SK-N-SH treated with all-trans-retinoic acid at 6 μM for 48 hours (cell line): ENCODE measurements around the gene TANGO2.

Experiments used
- ATAC-seq: fragments of 200-7000 bp; cut with Tn5 transposase; 3 replicates; pipeline ENCODE4 v1.9.1; 2020; ENCODE audit warnings: mild to moderate bottlenecking, moderate library complexity
- ARNTL ChIP-seq: fragments of 450-650 bp; formaldehyde crosslinking; IDR thresholded peaks from 2 replicates; pipeline ENCODE4 v1.5.0; 2020; ENCODE audit warnings: low read depth, mild to moderate bottlenecking, moderate library complexity, borderline replicate concordance
- BACH2 ChIP-seq: fragments of 250-450 bp; sonication (Bioruptor Pico); IDR thresholded peaks from 2 replicates; pipeline ENCODE4 v1.9.0; 2021; ENCODE audit warnings: mild to moderate bottlenecking, borderline replicate concordance
- CREB5 ChIP-seq: fragments of 250-450 bp; sonication (Bioruptor Pico); IDR thresholded peaks from 2 replicates; pipeline ENCODE4 v1.5.1; 2020; ENCODE audit warnings: low read depth, mild to moderate bottlenecking, moderate library complexity
- CSDC2 ChIP-seq: fragments of 250-450 bp; sonication (Bioruptor Pico); IDR thresholded peaks from 2 replicates; pipeline ENCODE4 v1.5.0; 2020; ENCODE audit warnings: mild to moderate bottlenecking, moderate library complexity
- CSRNP3 ChIP-seq: fragments of 250-450 bp; sonication (Bioruptor Pico); IDR thresholded peaks from 2 replicates; pipeline ENCODE4 v1.5.1; 2021; ENCODE audit warnings: mild to moderate bottlenecking, moderate library complexity
- ESRRG ChIP-seq: fragments of 250-450 bp; sonication (Bioruptor Pico); IDR thresholded peaks from 2 replicates; pipeline ENCODE4 v1.6.1; 2021; ENCODE audit warnings: mild to moderate bottlenecking
- GLIS3 ChIP-seq: fragments of 250-450 bp; sonication (Bioruptor Pico); IDR thresholded peaks from 2 replicates; pipeline ENCODE4 v1.5.0; 2020; ENCODE audit warnings: mild to moderate bottlenecking, moderate library complexity
- ISL1 ChIP-seq: fragments of 250-450 bp; sonication (Bioruptor Pico); IDR thresholded peaks from 2 replicates; pipeline ENCODE4 v2.1.2; 2022; ENCODE audit warnings: mild to moderate bottlenecking, moderate library complexity
- OSR1 ChIP-seq: fragments of 250-450 bp; sonication (Bioruptor Pico); IDR thresholded peaks from 2 replicates; pipeline ENCODE4 v1.8.0; 2022; ENCODE audit warnings: moderate library complexity, mild to moderate bottlenecking, inconsistent platforms
- PPARA ChIP-seq: fragments of 250-450 bp; sonication (Bioruptor Pico); IDR thresholded peaks from 2 replicates; pipeline ENCODE4 v1.5.0; 2020; ENCODE audit warnings: mild to moderate bottlenecking, borderline replicate concordance
- RARB ChIP-seq: fragments of 250-450 bp; sonication (Bioruptor Pico); IDR thresholded peaks from 2 replicates; pipeline ENCODE4 v1.8.0; 2021; ENCODE audit warnings: mild to moderate bottlenecking, moderate library complexity
- SNAI2 ChIP-seq: fragments of 250-450 bp; sonication (Bioruptor Pico); IDR thresholded peaks from 2 replicates; pipeline ENCODE4 v1.5.0; 2020; ENCODE audit warnings: mild to moderate bottlenecking, moderate library complexity
- TOX ChIP-seq: fragments of 250-450 bp; sonication (Bioruptor Pico); IDR thresholded peaks from 2 replicates; pipeline ENCODE4 v1.8.0; 2021; ENCODE audit warnings: mild to moderate bottlenecking, moderate library complexity, borderline replicate concordance
- TSHZ2 ChIP-seq: fragments of 250-450 bp; sonication (Bioruptor Pico); IDR thresholded peaks from 2 replicates; pipeline ENCODE4 v1.5.0; 2020; ENCODE audit warnings: mild to moderate bottlenecking, moderate library complexity
- ZC3H10 ChIP-seq: fragments of 250-450 bp; sonication (Bioruptor Pico); IDR thresholded peaks from 2 replicates; pipeline ENCODE4 v1.5.1; 2021; ENCODE audit warnings: mild to moderate bottlenecking, moderate library complexity
- ZFP3 ChIP-seq: fragments of 250-450 bp; sonication (Bioruptor Pico); IDR thresholded peaks from 2 replicates; pipeline ENCODE4 v1.5.0; 2020; ENCODE audit warnings: mild to moderate bottlenecking, moderate library complexity
- ZFP30 ChIP-seq: fragments of 450-650 bp; formaldehyde crosslinking; IDR thresholded peaks from 2 replicates; pipeline ENCODE4 v1.5.0; 2022; ENCODE audit warnings: mild to moderate bottlenecking, moderate library complexity
- ZNF565 ChIP-seq: fragments of 450-650 bp; formaldehyde crosslinking; conservative IDR thresholded peaks from 2 replicates; pipeline ENCODE4 v1.5.0; 2020; ENCODE audit warnings: low read depth, mild to moderate bottlenecking, moderate library complexity
- ZNF70 ChIP-seq: fragments of 450-650 bp; formaldehyde crosslinking; IDR thresholded peaks from 2 replicates; pipeline ENCODE4 v1.5.0; 2020; ENCODE audit warnings: mild to moderate bottlenecking, moderate library complexity
- ZNF8 ChIP-seq: fragments of 450-650 bp; formaldehyde crosslinking; IDR thresholded peaks from 2 replicates; pipeline ENCODE4 v1.5.0; 2020; ENCODE audit warnings: mild to moderate bottlenecking, moderate library complexity
- TF ChIP-seq, protein P1 (sequence below): fragments of 250-450 bp; sonication (Bioruptor Pico); IDR thresholded peaks from 2 replicates; pipeline ENCODE4 v1.8.0; 2020; ENCODE audit warnings: mild to moderate bottlenecking, moderate library complexity, borderline replicate concordance
- TF ChIP-seq, protein P2 (sequence below): fragments of 250-450 bp; sonication (Bioruptor Pico); IDR thresholded peaks from 2 replicates; pipeline ENCODE4 v1.8.0; 2021; ENCODE audit warnings: low read depth, mild to moderate bottlenecking, moderate library complexity, borderline replicate concordance

The TANGO2 gene

GRCh38 chr22:20002636-20003035 lies 18.3 kb upstream of the TANGO2 start:
- TF ChIP-seq CREB5 (no peak), ZFP30 (no peak), TOX (no peak), SNAI2 (no peak), OSR1 (no peak), ARNTL (no peak), BACH2 (CRISPR knock-in tag) (no peak), CSDC2 (no peak)
- ATAC-seq = no peak

GRCh38 chr22:20003304-20003703 lies 17.6 kb upstream of the TANGO2 start:
- TF ChIP-seq GLIS3 (CRISPR knock-in tag) = no peak
- no peak for TF ChIP-seq ZFP30
- no peak for TF ChIP-seq RARB (CRISPR knock-in tag)
- TF ChIP-seq ZFP3 (CRISPR knock-in tag) = no peak
- no peak for TF ChIP-seq ZNF70 (CRISPR knock-in tag)
- TF ChIP-seq ESRRG (CRISPR knock-in tag) = no peak
- no peak for TF ChIP-seq CSDC2
- no peak for TF ChIP-seq PPARA
- TF ChIP-seq, all 23 proteins: peak for 0

DNA sequence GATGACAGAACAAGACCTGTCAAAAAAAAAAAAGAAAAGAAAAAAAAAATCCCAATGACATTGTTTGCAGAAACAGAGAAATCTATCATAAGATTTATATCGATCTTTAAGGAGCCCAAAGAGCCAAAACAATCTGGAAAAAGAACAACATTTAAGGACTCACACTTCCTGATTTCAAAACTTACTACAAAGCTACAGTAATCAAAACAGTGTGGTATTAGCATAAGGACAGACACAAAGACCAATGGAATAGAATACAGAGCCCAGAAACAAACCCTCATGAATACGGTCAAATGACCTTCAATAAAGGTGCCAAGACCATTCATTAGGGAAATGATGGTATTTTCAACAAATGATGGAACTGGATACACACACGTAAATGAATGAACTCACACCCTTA lies 16.4 kb upstream of the TANGO2 start:
- TF ChIP-seq ZC3H10 (CRISPR knock-in tag) (no peak), CSRNP3 (CRISPR knock-in tag) (no peak), GLIS3 (CRISPR knock-in tag) (no peak), TSHZ2 (CRISPR knock-in tag) (no peak), PPARA (no peak), CREB5 (no peak), RARB (CRISPR knock-in tag) (no peak), ZNF565 (no peak), TOX (no peak), CSDC2 (no peak), ARNTL (no peak), ISL1 (CRISPR knock-in tag) (no peak), ZFP3 (CRISPR knock-in tag) (no peak), ZNF8 (CRISPR knock-in tag) (no peak), OSR1 (no peak), ZNF70 (CRISPR knock-in tag) (no peak), ESRRG (CRISPR knock-in tag) (no peak), SNAI2 (no peak)
- TF ChIP-seq, protein P1, sequence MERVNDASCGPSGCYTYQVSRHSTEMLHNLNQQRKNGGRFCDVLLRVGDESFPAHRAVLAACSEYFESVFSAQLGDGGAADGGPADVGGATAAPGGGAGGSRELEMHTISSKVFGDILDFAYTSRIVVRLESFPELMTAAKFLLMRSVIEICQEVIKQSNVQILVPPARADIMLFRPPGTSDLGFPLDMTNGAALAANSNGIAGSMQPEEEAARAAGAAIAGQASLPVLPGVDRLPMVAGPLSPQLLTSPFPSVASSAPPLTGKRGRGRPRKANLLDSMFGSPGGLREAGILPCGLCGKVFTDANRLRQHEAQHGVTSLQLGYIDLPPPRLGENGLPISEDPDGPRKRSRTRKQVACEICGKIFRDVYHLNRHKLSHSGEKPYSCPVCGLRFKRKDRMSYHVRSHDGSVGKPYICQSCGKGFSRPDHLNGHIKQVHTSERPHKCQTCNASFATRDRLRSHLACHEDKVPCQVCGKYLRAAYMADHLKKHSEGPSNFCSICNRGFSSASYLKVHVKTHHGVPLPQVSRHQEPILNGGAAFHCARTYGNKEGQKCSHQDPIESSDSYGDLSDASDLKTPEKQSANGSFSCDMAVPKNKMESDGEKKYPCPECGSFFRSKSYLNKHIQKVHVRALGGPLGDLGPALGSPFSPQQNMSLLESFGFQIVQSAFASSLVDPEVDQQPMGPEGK (CRISPR knock-in tag) = no peak
- TF ChIP-seq, protein P2, sequence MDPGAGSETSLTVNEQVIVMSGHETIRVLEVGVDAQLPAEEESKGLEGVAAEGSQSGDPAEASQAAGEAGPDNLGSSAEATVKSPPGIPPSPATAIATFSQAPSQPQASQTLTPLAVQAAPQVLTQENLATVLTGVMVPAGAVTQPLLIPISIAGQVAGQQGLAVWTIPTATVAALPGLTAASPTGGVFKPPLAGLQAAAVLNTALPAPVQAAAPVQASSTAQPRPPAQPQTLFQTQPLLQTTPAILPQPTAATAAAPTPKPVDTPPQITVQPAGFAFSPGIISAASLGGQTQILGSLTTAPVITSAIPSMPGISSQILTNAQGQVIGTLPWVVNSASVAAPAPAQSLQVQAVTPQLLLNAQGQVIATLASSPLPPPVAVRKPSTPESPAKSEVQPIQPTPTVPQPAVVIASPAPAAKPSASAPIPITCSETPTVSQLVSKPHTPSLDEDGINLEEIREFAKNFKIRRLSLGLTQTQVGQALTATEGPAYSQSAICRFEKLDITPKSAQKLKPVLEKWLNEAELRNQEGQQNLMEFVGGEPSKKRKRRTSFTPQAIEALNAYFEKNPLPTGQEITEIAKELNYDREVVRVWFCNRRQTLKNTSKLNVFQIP (CRISPR knock-in tag) = no peak
- ATAC-seq = no peak

More at GRCh38 chr22:20003304-20003703, 17.6 kb upstream of the TANGO2 start:
- ATAC-seq = no peak
